ENCODE data around the gene OR10T2. TPM values are rescaled to one million over a fixed set of nuclear protein-coding genes. Genes with fewer than 3 reads are reported as not detected.

The OR10T2 gene
- total RNA-seq, 2 experiments from 2014 or later = not detected

Other genes starting within 250 kb of the OR10T2 start
- under 1 TPM; 0.11 to 0.14 TPM for gene CD1D, start 218.6 kb downstream of the OR10T2 start, total RNA-seq
- not detected for gene CD1A, start 145.0 kb downstream of the OR10T2 start, total RNA-seq
- gene CD1C, start 109.5 kb downstream of the OR10T2 start, total RNA-seq = under 1 TPM; 0.39 to 0.49 TPM
- not detected for gene CD1B, start 67.9 kb downstream of the OR10T2 start, total RNA-seq
- not detected for gene CD1E, start 45.6 kb downstream of the OR10T2 start, total RNA-seq
- gene OR10K2, start 26.8 kb upstream of the OR10T2 start, total RNA-seq = not detected
- gene OR10K1, start 62.4 kb upstream of the OR10T2 start, total RNA-seq = not detected
- gene OR10R2, start 72.8 kb upstream of the OR10T2 start, total RNA-seq = not detected
- not detected for gene OR6Y1, start 154.9 kb upstream of the OR10T2 start, total RNA-seq
- not detected for gene OR6P1, start 171.1 kb upstream of the OR10T2 start, total RNA-seq
- gene OR10X1, start 180.4 kb upstream of the OR10T2 start, total RNA-seq = not detected
- gene OR10Z1, start 205.8 kb upstream of the OR10T2 start, total RNA-seq = not detected

Measured in CD4-positive, alpha-beta T cell (primary cell).